Measurements from ENCODE around the gene PADI3. TPM values are rescaled to one million over a fixed set of nuclear protein-coding genes. Genes with fewer than 3 reads are reported as not detected.
A peak's percentile ranks its signal among the peaks of the same experiment; 100 is the strongest.

Gene PADI3
- total and polyA plus RNA-seq, 2 experiments from 2014 or later = 0.37 to 0.80 TPM

GRCh38 chr1:17199267-17200044 lies 49.4 kb upstream of the PADI3 start (continued):
- TF ChIP-seq ZNF462 (CRISPR knock-in tag; IDR thresholded peaks at IDR 0.05) = no peak
- no peak for TF ChIP-seq EZH2 (IDR thresholded peaks at IDR 0.05; ENCODE audit: low read depth, unreplicated experiment)
- no peak for TF ChIP-seq STAT1 (IDR thresholded peaks at IDR 0.05; ENCODE audit: unreplicated experiment)
- TF ChIP-seq NANOG (IDR thresholded peaks at IDR 0.05; ENCODE audit: borderline replicate concordance) = no peak

DNA sequence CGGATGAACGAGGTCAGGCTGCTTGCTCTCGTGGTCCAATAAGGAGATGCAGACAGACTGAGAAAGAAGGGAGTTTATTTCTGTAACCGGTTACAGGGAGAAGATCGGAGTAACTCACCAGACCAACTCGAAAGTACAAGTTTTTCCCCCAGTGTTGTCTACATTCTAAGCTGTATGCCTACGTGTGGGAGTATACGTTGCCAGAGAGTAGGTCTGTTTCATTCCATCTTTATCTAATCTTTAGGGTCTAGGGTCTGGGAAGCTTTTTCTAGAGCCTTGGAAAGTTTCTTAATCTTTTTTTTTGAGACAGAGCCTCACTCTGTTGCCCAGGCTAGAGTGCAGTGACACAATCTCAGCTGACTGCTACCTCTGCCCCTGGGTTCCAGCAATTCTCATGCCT lies 48.7 kb upstream of the PADI3 start:
- Mint-ChIP-seq H3K27ac (no peak overlapping the region), H3K4me3 (no peak overlapping the region), H3K36me3 (ENCODE audit: low read depth) (no peaks in the 10 kb centered on the region), H3K9me3 (no peaks in the 10 kb centered on the region; the same call in 2 of the 3 replicates), H3K27me3 (ENCODE audit: insufficient read depth, low read depth, poor library complexity) (peaks cover 2% of the 10 kb centered on the region), H3K4me1 (peaks cover 9% of the 10 kb centered on the region; the same call in 2 of the 3 replicates)
- Histone ChIP-seq H3K9me2 (ENCODE audit: insufficient read depth) (no peaks in the 10 kb centered on the region), H3K79me2 (replicated peaks; ENCODE audit: insufficient read depth) (no peaks in the 10 kb centered on the region), H3K4me2 (no peak overlapping the region), H3K4me3 (no peak overlapping the region), H3F3A (replicated peaks; ENCODE audit: low read depth) (no peaks in the 10 kb centered on the region), H4K20me1 (replicated peaks; ENCODE audit: insufficient read depth) (no peaks in the 10 kb centered on the region), H2AFZ (peak overlapping the region; percentile 52; the same call in 1 of the 2 replicates), H3K4me1 (ENCODE audit: insufficient read depth) (no peaks in the 10 kb centered on the region), H3K36me3 (ENCODE audit: insufficient read depth) (no peaks in the 10 kb centered on the region), H3K27me3 (ENCODE audit: insufficient read depth) (no peaks in the 10 kb centered on the region), H3K27ac (ENCODE audit: low read depth) (no peak overlapping the region)
- ATAC-seq (no peak), DNase-seq (ENCODE audit: low spot score) (no peak)
- no peak for TF ChIP-seq ZNF114 (CRISPR knock-in tag; IDR thresholded peaks at IDR 0.05)
- no peak for TF ChIP-seq STAT1 (IDR thresholded peaks at IDR 0.05; ENCODE audit: unreplicated experiment)
- no peak for TF ChIP-seq NANOG (IDR thresholded peaks at IDR 0.05; ENCODE audit: borderline replicate concordance)
- no peak for TF ChIP-seq CTCF (conservative IDR thresholded peaks at IDR 0.05; ENCODE audit: low read depth in 2 of 2)
- TF ChIP-seq ZNF462 (CRISPR knock-in tag; IDR thresholded peaks at IDR 0.05) = no peak

Measured in GM23338 (cell line).